ENCODE results near the gene LRP1. TPM values are rescaled to one million over a fixed set of nuclear protein-coding genes. Genes with fewer than 3 reads are reported as not detected.

The LRP1 gene
- total RNA-seq, 4 donors from 2014 or later, result 128 to 312 (median 207) TPM

DNA sequence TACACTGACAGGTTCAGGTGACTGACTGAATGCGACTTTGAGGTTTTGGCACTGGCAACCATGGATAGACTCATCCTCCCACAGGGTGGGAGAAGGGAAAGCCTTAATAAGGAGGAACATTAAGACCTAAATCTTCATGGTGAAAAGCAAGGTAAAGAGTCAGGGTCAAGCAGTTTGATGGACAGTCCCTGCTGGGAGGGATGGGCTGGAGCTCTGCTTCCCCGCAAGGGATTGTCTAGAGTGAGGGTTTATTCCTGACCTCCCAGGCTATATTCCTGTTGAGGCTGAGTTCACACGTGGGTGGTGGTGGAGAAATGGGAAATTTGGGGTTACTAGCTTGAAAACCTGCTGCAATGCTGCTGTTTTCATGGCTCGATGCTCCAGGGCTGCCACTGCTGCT, 132.1 kb downstream of the LRP1 start:
- peaks cover 0 to 79% (median 0%) of the 10 kb centered on the region in 3 donors for H3K36me3 ChIP-seq
- no peak for DNase-seq
- no peak overlapping the region for H3K27ac ChIP-seq
- no peaks in the 10 kb centered on the region for H3K27me3 ChIP-seq
- H3K4me1 ChIP-seq, result no peaks in the 10 kb centered on the region
- H3K4me3 ChIP-seq, result no peak overlapping the region
- no peaks in the 10 kb centered on the region for H3K9me3 ChIP-seq
- no peak for TF ChIP-seq CTCF (IDR thresholded peaks at IDR 0.05)

DNA sequence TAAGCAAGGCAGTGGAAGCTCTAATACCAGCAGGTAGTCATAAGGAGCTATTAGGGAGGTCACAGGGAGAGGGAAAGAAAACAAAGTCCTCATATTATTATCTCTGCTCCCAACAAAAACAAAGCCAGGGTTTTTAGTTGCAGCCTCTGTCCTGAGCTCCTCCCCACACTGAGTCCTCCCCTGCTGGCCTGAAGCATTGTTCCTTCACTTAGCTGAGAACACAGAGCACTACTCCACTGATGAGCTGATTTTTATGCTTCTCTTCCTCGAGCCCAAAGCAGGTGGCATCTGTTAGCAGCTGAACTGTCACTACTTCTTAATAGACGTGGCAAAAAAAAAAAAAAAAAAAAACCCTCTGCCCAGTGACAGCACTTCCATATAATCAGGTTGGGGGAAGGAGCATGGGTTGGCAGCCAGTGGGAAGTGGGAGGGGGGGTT, 133.2 kb downstream of the LRP1 start:
- Histone ChIP-seq H3K4me3 (no peak overlapping the region), H3K4me1 (no peaks in the 10 kb centered on the region), H3K27ac (no peak overlapping the region), H3K27me3 (no peaks in the 10 kb centered on the region), H3K36me3 (peaks cover 0 to 75% (median 0%) of the 10 kb centered on the region in 3 donors), H3K9me3 (no peaks in the 10 kb centered on the region)
- no peak for DNase-seq
- TF ChIP-seq CTCF (IDR thresholded peaks at IDR 0.05) (no peak), POLR2A (IDR thresholded peaks at IDR 0.05) (no peak)

- Histone ChIP-seq H3K9me3 (no peaks in the 10 kb centered on the region), H3K4me1 (no peaks in the 10 kb centered on the region), H3K4me3 (no peak overlapping the region), H3K27me3 (no peaks in the 10 kb centered on the region), H3K27ac (no peak overlapping the region), H3K36me3 (peaks cover 0 to 75% (median 0%) of the 10 kb centered on the region in 3 donors)
- no peak for DNase-seq
- no peak for TF ChIP-seq POLR2A (IDR thresholded peaks at IDR 0.05)
- no peak for TF ChIP-seq CTCF (IDR thresholded peaks at IDR 0.05)
Measured at GRCh38 chr12:57262126-57262822, 134.0 kb downstream of the LRP1 start.

Small RNAs within 50 kb of the gene (small RNA-seq; reads per million reads assigned to genes)
- 0.06 to 0.23 reads per million in 2 donors for gene MIR1228

Other genes with a start within 250 kb of the LRP1 start
- gene SDR9C7, start 194.1 kb upstream of the LRP1 start, total RNA-seq, result not detected
- gene RDH16, start 170.9 kb upstream of the LRP1 start, total RNA-seq, result 1 to 10 TPM in 2 of 4 donors, not detected in 2; 1.1 to 1.2 TPM
- gene ZBTB39, start 121.9 kb upstream of the LRP1 start, total RNA-seq, result 1 to 10 TPM; 3.2 to 9.1 (median 5.5) TPM
- 10 to 100 TPM in 1 of 4 donors, 1 to 10 TPM in 2, not detected in 1; 9.6 to 13.8 (median 9.9) TPM for gene TAC3, start 112.0 kb upstream of the LRP1 start, total RNA-seq
- 1,000 to 10,000 TPM in 1 of 4 donors, 100 to 1,000 TPM in 2, 10 to 100 TPM in 1; 94.1 to 1,001 (median 802) TPM for gene MYO1A, start 78.4 kb upstream of the LRP1 start, total RNA-seq
- 10 to 100 TPM in 1 of 4 donors, 1 to 10 TPM in 3; 4.6 to 11.6 (median 5.7) TPM for gene NEMP1, start 49.7 kb upstream of the LRP1 start, total RNA-seq
- 10 to 100 TPM in 2 of 4 donors, 1 to 10 TPM in 2; 7.4 to 17.0 (median 10.3) TPM for gene NAB2, start 39.4 kb upstream of the LRP1 start, total RNA-seq
- 100 to 1,000 TPM; 278 to 416 (median 382) TPM for gene STAT6, start 17.1 kb upstream of the LRP1 start, total RNA-seq
- not detected for gene LRP1-AS, start 19.1 kb downstream of the LRP1 start, total RNA-seq
- gene NXPH4, start 88.3 kb downstream of the LRP1 start, total RNA-seq, result not detected
- 10 to 100 TPM; 34.4 to 72.6 (median 36.3) TPM for gene SHMT2, start 101.2 kb downstream of the LRP1 start, total RNA-seq
- gene STAC3, start 122.7 kb downstream of the LRP1 start, total RNA-seq, result 1 to 10 TPM; 1.9 to 6.6 (median 2.4) TPM

Measured in Peyer's patch (tissue), 4 donors.